Transverse colon (tissue), 4 donors: ENCODE data around the gene DNAJC7. TPM values are rescaled to one million over a fixed set of nuclear protein-coding genes. Genes with fewer than 3 reads are reported as not detected.
A peak's percentile ranks its signal among the peaks of the same experiment; 100 is the strongest.
"Not testable (repeated sequence)": the region's sequence is repeated elsewhere in the genome, so short reads cannot be mapped to it uniquely, and the experiment has no call there.

ENCODE experiments used
- DNase-seq: peaks from one replicate; pipeline ENCODE4 v3.0.0-alpha.2; 2019
- H3K27ac ChIP-seq, 4 donors: fragments of 200-600 bp; sonication (generic); 2 replicates each; pipeline ENCODE4 v1.5.1; 2016 to 2018; ENCODE audit warnings: inconsistent platforms in 4 of 4
- H3K27me3 ChIP-seq: fragments of 200-600 bp; sonication (generic); 2 replicates; pipeline ENCODE4 v1.5.1; 2017; ENCODE audit warnings: inconsistent platforms
- H3K36me3 ChIP-seq, 4 donors: fragments of 200-600 bp; sonication (generic); 2 replicates each; pipeline ENCODE4 v1.5.1; 2017 to 2019; ENCODE audit warnings: inconsistent platforms in 4 of 4
- H3K4me1 ChIP-seq, 4 donors: fragments of 200-600 bp; sonication (generic); 2 replicates each; pipeline ENCODE4 v1.5.1; 2017 to 2020; ENCODE audit warnings: inconsistent platforms in 4 of 4
- H3K4me3 ChIP-seq, 4 donors: fragments of 200-600 bp; sonication (generic); 1 replicate in 1 of 4; 2 replicates in 3 of 4; pipeline versions ENCODE4 v1.5.1 to v1.6.1; 2017 to 2019; ENCODE audit warnings: inconsistent platforms in 4 of 4
- H3K9me3 ChIP-seq, 2 donors: fragments of 200-600 bp; sonication (generic); 2 replicates each; pipeline ENCODE4 v1.5.1; 2017 to 2019; ENCODE audit warnings: inconsistent platforms in 2 of 2
- CTCF ChIP-seq, 5 experiments: fragments of 200-600 bp in 3 of 5; fragments of 450-650 bp in 2 of 5; sonication (generic) in 3 of 5; IDR thresholded peaks; 1 replicate in 2 of 5; 2 replicates in 3 of 5; pipeline ENCODE4 v1.5.1; 2016 to 2017; ENCODE audit warnings: antibody characterized with exemption in 5 of 5, inconsistent platforms in 3 of 5, mild to moderate bottlenecking in 2 of 5, moderate library complexity in 1 of 5
- EP300 ChIP-seq: sonication (generic); formaldehyde crosslinking; IDR thresholded peaks from one replicate; pipeline ENCODE4 v1.6.1; 2017; ENCODE audit warnings: antibody characterized with exemption, low read depth
- POLR2A ChIP-seq: fragments of 450-650 bp; IDR thresholded peaks from one replicate; pipeline ENCODE4 v1.6.1; 2016; ENCODE audit warnings: antibody characterized with exemption, mild to moderate bottlenecking, moderate library complexity
- POLR2AphosphoS5 ChIP-seq, 3 donors: sonication (generic); formaldehyde crosslinking; IDR thresholded peaks; one replicate each; pipeline ENCODE4 v1.6.1; 2016; ENCODE audit warnings: antibody characterized with exemption in 3 of 3
- WGBS, 2 donors: methylation state at CpG; one replicate each; pipeline ENCODE4 v1.1.5; 2018; ENCODE audit warnings: low coverage in 1 of 2; 5-methylcytosine and 5-hydroxymethylcytosine counted together
- in situ Hi-C, 4 donors: fragments of 200-750 bp; cut with MboI; loops; one replicate each; pipeline versions ENCODE4 v1.15.0 to v1.15.1; 2017; ENCODE audit warnings: low sequenced_read_pairs in 3 of 4, low pct_ligation_motif_present in 1 of 4, low pct_unique_long_range_greater_than_20kb in 1 of 4
- intact Hi-C: fragments of 100-400 bp; cut with DNase I; formaldehyde crosslinking; loops from one replicate; pipeline ENCODE4 v1.15.1; 2023; ENCODE audit warnings: low total_unique reads
- total RNA-seq, 4 donors: library from RNA; depleted of rRNA; stranded (reverse); fragments of >200 nt; gene quantifications; one replicate each; pipeline ENCODE4 v1.1.0, GENCODE V29; 2016

Gene DNAJC7
- total RNA-seq, 4 donors from 2014 or later: 18.1 to 87.5 (median 64.5) TPM

DNA sequence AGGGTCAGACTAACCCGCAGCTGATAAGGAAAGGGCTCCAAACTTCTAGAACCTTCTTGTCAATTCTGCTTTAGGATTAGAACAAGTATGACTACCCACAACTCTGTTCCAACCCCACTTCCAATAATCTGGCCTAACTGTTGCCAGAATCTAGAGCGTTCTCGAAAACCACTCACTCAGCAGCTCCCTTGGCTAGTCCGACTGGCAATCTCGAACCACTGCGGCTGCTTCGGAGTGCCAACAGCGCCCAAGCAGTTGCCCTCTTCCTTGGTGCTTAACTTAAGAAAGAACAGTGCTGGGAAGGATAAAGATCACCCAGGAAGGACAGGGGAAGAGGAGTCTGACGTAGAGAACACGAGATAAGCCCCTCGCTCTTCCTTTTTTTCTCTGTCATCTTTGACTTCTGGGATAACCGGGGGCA is 818 bp downstream of the DNAJC7 start:
- in situ Hi-C loops: no loop called here

DNA sequence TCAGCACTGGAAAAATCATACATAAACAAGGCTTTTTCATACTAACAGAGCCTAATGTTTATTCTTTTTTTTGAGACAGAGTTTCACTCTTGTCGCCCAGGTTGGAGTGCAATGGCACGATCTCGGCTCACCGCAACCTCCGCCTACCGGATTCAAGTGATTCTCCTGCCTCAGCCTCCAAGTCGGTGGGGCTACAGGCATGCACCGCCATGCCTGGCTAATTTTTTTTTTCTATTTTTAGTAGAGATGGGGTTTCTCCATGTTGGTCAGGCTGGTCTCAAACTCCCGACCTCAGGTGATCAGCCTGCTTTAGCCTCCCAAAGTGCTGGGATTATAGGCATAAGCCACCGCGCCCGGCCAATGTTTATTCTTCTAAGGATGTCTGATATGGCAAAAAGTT is 3.5 kb downstream of the DNAJC7 start:
- H3K27me3 ChIP-seq, DNase-seq, H3K4me3 ChIP-seq, H3K27ac ChIP-seq, H3K9me3 ChIP-seq, H3K36me3 ChIP-seq, in situ Hi-C loops: not testable (repeated sequence)
- WGBS, 2 donors: 89 to 91% methylated on average over 10 to 12 of the region's 12 CpGs
- intact Hi-C loops: loop anchor here (10.0 kb wide), 1 partner anchor 49 kb away; the partner anchor contains the start of gene CNP
- H3K4me1 ChIP-seq: peaks cover 19 to 73% (median 49%) of the 10 kb centered on the region in 4 donors

More for the DNA sequence above, 818 bp downstream of the DNAJC7 start:
- DNase-seq: no peak
- TF ChIP-seq POLR2A: no peak
- no peak for TF ChIP-seq CTCF (IDR thresholded peaks at IDR 0.05)
- TF ChIP-seq EP300: no peak
- TF ChIP-seq POLR2AphosphoS5 (IDR thresholded peaks at IDR 0.05): no peak
- intact Hi-C loops: loop anchor here (10.0 kb wide), 1 partner anchor 52 kb away; the partner anchor contains the start of gene CNP
- peaks cover 28 to 69% (median 53%) of the 10 kb centered on the region in 4 donors for H3K4me1 ChIP-seq
- H3K36me3 ChIP-seq: no peaks in the 10 kb centered on the region
- H3K4me3 ChIP-seq: peak overlapping the region; percentile 81 to 92 (median 86)
- H3K27me3 ChIP-seq: no peaks in the 10 kb centered on the region
- no peaks in the 10 kb centered on the region for H3K9me3 ChIP-seq
- WGBS, 2 donors: 1 to 20% methylated on average over 3 to 12 of the region's 12 CpGs
- H3K27ac ChIP-seq: peak overlapping the region; percentile 90 to 95 (median 92)

DNA sequence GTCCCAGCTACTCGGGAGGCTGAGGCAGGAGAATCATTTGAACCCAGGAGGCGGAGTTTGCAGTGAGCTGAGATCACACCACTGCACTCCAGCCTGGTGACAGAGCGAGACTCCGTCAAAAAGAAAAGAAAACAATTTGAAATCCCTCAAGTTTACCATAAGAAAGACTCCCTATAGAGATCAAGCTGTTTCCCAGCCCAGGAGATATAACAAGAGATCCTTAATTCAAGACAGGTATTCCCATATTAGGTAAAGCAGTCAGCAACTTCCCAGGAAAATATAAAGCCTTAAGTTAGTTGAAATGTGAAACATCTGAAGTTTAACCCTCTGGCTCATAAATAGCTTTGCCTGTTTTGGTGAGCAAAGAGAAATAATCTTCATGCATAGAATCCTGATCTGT is 4.9 kb downstream of the DNAJC7 start:
- H3K27ac ChIP-seq, H3K36me3 ChIP-seq, H3K27me3 ChIP-seq, H3K9me3 ChIP-seq, in situ Hi-C loops, DNase-seq, H3K4me3 ChIP-seq: not testable (repeated sequence)
- 79 to 92% methylated on average over 3 to 4 of the region's 4 CpGs for WGBS, 2 donors
- intact Hi-C loops: loop anchor here (10.0 kb wide), 1 partner anchor 48 kb away; the partner anchor contains the start of gene CNP
- peaks cover 15 to 65% (median 40%) of the 10 kb centered on the region in 4 donors for H3K4me1 ChIP-seq

DNA sequence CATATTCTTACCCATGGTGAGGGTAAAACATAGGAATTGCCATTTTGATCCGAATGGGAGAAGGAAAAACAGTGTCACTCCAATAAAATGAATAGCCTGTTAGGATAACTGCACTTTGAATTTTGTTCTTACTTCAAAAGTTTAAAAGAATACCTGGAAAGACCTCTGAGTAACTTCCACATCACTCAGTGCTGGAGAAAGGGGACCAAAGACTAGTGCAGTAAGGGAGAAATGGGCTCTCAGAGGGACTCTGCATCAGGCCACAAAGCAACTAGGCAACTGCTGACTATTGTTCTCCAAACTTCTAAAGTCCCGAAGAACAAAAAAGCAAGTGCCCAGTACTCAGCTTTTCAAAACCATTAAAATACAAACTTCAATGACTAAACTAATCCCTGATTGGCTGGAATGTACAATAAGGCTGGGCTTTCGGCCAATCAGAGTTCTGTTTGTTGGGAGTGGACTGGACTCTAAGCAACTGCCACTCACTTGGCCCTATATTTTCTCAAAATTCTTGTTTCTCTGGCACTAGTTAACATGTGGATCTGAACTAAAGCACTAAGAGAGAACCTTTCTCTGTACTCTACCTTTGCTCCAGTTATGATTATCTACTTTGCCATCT is 6.2 kb downstream of the DNAJC7 start:
- Histone ChIP-seq H3K4me3 (no peak overlapping the region), H3K4me1 (peaks cover 11 to 64% (median 36%) of the 10 kb centered on the region in 4 donors), H3K9me3 (no peaks in the 10 kb centered on the region), H3K27ac (no peak overlapping the region), H3K27me3 (no peaks in the 10 kb centered on the region), H3K36me3 (no peaks in the 10 kb centered on the region)
- TF ChIP-seq POLR2AphosphoS5 (IDR thresholded peaks at IDR 0.05) (no peak), POLR2A (no peak), CTCF (IDR thresholded peaks at IDR 0.05) (no peak), EP300 (no peak)
- no peak for DNase-seq
- WGBS, 2 donors: 93 to 95% methylated on average over 3 of the region's 3 CpGs
- in situ Hi-C loops: no loop called here
- intact Hi-C loops: loop anchor here (10.0 kb wide), 1 partner anchor 46 kb away; the partner anchor contains the start of gene CNP

- H3K9me3 ChIP-seq, in situ Hi-C loops, H3K36me3 ChIP-seq, H3K27me3 ChIP-seq, H3K4me3 ChIP-seq, H3K27ac ChIP-seq, DNase-seq: not testable (repeated sequence)
- WGBS, 2 donors: 69 to 75% methylated on average over 8 to 9 of the region's 9 CpGs
- peaks cover 5 to 63% (median 30%) of the 10 kb centered on the region in 4 donors for H3K4me1 ChIP-seq
- intact Hi-C loops: loop anchor here (10.0 kb wide), 1 partner anchor 45 kb away; the partner anchor contains the start of gene CNP
Observed at GRCh38 chr17:42010266-42010680, 7.0 kb downstream of the DNAJC7 start.
